DMS53 treated with DMSO at 0.1 percent for 48 hours (cell line): ENCODE measurements around the gene MSLN.

ENCODE experiments used
- DNase-seq: peaks from one replicate; lab custom pipeline; 2025; ENCODE audit not compliant: unreplicated experiment; lab: John Stamatoyannopoulos, UW

The MSLN gene

GRCh38 chr16:722835-723633 lies 37.5 kb upstream of the MSLN start:
- DNase-seq, result no peak

DNA sequence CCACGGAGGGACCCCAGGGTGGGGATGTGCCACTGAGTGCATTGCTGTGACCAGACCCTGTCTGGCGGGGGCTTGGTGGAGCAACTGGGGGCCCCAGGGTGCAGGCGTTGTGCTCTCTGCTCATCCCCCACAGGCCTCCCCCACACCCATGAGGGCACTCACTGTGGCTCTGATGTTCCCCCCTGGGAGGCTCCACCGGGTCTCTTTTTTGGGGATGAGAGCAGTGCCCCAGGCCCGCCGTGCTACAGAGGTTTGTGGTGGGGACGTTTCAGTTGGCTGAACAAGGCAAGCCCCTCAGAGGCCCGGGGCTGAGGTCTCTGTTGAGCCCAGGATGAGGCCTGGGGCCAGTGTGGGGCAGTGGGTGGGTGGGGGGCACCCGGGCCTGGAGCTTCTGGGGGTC lies 36.8 kb upstream of the MSLN start:
- no peak for DNase-seq

DNA sequence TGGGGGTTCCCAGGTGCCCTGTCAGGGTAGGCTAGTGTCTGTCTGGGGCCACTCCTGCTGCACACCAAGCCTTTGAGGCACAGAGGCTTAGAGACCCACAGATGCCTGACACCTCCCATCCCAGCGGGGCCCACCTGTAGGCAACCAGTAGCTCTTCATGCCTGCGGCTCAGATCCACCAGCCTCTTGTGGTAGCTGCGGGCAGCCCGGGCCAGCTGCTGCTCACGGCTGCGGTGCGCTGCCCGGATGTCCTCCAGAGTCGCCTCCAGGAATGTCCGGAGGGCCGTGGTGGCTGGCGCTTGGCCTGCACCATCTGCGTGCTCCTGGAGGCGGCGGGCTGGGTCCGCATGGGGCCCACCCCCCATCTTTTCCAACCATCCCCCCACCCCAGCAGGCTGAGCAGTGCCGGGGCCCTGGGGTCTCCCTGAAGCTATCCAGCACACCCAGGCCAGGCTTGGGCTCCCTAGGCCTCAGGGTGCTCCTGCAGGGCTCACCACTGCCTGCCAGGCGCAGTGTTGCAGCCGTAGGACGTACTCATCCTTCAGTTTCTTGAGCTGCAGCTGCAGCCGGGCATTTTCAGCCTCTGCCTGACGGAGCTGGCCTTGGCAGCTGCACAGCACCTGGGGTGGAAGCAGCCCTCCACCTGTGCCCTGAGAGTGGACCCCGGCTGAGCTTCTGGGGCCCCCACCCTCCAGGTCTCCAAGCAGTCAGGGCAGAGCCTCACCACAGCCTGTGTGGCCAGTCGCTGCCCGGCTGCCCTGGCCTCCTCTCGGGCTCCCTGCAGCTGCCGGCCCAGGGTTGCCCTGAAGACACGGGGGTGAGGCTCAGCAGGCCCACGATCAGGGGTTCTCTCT lies 36.1 kb upstream of the MSLN start:
- no peak for DNase-seq

DNA sequence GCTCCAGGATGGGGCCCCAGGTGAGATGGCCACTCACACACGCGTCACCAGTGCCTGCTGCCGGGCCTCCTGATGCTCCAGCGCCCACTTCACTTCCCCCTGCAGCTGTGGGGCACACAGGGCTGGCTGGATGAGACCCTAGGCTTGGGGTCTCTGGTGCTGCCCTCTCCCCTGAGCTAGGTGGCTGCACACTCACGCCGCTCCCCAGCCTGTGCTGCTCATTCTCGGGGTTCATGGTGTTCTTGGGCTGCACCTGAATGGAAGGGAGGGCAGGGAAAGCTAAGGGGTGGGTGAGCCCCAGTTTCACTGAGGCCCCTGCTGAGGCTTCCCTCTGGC lies 35.5 kb upstream of the MSLN start:
- DNase-seq, result no peak

DNA sequence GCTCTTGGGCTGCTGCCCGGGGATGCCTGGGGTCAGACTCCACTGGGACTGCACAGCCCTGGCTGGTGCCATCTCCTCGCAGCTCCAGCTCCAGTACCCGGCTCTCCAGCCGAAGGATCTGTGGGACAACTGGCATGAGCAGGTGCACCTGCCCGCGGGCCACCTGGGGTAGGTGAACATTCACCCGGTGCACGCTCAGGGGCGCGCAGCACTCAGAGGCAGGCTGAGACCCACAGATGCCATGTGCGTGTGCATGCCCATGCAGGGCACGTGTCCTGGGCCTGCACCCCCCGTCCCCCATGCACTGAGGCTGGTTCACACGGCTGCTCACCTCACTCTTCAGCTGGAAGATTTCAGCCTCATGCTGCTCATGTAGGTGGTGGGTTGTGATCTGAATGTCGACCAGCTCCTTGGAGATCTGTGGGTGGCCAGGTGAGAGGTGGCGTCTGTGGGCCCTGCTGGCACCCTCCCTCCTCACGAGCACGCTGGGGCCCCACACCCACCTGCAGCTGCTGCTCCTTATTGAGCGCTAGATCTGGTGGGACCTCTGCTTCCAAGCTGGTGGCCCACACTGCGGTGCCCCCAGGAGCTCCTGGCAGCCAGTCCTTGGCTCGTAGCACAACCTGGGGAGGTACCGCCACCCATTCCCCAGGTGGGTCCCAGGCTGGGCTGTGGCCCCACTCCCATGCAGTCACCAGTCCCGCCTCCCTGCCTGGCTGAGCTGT lies 34.9 kb upstream of the MSLN start:
- no peak for DNase-seq

DNA sequence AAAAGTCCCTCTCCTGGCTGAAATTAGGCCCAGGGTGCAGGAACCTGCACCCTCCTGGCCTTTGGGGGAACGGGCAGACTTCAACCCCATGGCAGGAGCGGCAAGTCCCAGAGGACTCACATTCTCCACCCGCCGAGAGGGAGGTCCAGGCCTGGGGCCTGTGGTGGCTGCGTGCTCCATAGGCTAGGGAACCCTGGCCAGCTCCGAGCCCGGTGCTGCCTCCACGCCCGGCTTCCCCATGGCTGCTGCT lies 34.4 kb upstream of the MSLN start:
- no peak for DNase-seq

DNA sequence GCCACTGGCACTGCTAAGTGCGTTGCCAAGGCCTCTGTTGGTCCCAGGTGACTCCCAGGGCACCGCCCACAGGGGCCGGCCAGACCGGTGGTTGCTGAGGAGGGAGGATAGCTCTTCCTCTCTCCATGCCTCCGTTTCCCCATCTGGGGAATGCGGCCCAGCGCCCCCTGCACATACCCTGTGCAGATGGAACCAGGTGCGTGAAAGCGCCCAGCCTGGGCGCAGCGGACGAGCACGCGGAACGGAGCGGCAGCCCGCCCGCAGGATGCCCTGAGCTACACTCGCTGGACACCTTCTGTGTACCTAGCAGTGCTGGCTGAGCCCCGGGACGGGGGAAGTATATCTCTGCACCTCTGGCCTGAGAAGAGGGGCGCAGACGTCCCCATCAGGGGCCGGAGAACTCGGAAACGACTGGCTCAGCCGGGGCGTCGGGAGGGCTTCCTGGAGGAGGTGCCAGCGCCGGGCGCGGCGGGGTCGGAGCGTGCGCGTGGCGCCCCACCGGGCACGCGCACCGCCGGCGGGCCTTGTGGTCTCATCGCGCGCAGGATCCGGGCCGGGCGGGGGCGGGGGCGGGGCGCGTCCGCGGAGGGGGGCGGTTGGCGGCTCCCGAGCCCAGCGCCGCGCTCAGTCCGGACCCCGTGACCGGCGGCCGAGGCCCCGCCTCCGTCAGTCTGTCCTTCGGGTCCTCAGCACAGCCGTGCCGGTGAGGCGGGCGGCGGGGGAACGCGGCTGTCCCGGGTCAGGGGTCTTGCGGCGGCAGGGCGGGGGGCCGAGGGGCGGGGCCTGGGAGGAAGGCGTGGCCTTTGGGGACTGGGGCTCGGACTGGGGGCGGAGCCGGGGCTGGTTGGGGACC lies 33.9 kb upstream of the MSLN start, which contains the start of the genes CCDC78 and HAGHL:
TSS of gene CCDC78 (minus strand) at position 6 of the 853 bp plus-strand sequence. CDS start 76 bp downstream, outside the sequence.
TSS of gene HAGHL (plus strand) at position 669 of the 853 bp plus-strand sequence. CDS start 404 bp downstream, outside the sequence.
- peak; percentile 53 for DNase-seq

DNA sequence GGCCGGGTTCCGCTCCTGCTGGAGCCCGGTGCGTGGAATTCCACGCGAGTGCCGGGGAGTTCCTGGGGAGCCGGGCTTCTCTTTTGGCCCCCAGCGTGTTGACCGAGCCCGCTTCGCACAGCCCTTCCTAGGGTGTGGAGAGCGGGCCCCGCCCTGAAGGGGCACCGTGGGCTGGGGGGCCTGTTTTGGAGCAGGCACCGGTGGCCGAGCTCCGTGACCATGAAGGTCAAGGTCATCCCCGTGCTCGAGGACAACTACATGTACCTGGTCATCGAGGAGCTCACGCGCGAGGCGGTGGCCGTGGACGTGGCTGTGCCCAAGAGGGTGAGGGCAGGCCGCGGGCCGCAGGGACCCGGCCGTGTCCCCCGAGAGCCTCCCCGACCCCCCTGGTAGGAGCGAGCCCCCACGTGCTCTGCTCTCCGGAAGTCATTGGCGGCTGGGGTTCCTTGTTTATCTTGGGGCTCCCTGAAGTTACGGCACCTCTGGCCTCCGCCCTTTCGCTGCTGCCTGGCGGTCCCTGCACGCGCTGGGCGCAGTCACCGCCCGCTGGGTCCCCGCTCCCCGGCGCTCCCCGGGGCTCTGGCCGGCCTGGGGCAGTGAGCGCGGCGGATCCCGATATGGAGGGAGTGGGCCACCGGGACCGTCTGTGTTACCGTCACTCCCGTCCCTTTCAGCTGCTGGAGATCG lies 33.1 kb upstream of the MSLN start:
- DNase-seq, result no peak

DNA sequence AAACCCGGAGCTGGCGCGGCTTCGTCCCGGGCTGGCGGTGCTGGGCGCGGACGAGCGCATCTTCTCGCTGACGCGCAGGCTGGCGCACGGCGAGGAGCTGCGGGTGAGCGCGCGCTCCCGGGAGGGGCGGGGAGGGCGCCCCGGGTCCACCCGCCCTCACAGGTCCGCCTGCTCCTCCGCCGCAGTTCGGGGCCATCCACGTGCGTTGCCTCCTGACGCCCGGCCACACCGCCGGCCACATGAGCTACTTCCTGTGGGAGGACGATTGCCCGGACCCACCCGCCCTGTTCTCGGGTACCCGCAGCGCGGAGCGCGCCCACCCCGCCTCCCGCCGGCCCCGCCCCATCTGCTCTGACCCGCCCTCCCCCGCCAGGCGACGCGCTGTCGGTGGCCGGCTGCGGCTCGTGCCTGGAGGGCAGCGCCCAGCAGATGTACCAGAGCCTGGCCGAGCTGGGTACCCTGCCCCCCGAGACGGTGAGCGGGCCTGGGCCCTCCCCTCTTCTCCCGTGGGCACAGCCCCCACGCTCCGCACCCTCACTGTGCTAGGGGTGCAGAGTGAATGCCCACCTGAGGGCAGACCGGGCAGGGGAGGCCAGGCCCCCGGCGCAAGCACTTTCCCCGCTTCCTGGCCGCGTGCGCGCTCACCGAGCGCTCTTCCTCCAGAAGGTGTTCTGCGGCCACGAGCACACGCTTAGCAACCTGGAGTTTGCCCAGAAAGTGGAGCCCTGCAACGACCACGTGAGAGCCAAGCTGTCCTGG lies 32.2 kb upstream of the MSLN start:
- peak; percentile 55 for DNase-seq

DNA sequence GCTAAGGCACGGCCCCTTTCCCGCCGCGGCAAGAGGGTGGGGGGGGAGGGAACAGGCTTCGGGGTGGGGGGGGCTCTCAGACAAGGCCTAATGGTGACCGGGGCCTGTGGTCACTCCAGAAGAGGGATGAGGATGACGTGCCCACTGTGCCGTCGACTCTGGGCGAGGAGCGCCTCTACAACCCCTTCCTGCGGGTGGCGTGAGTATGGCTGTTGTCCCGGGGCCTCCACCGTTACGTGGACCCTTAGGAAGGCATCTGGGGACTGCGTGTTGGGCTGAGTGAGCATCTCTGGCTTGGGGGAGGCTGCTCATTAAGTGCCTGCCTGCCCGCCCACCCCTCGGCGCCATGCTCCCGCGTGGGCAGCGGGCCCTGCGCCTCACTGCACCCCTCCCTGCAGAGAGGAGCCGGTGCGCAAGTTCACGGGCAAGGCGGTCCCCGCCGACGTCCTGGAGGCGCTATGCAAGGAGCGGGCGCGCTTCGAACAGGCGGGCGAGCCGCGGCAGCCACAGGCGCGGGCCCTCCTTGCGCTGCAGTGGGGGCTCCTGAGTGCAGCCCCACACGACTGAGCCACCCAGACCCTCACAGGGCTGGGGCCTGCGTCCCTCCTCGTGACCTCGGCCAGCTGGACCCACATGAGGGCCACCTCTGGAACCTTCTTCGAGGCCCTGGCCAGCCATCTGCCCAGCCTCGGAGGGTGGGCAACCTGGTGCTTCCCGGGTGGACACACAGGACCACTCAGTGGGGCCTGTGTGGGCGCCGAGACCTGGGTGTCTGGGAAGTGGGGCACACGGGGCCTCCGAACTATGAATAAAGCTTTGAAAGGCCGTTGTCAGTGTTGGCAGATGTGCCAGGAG lies 31.4 kb upstream of the MSLN start:
- DNase-seq, result no peak

DNA sequence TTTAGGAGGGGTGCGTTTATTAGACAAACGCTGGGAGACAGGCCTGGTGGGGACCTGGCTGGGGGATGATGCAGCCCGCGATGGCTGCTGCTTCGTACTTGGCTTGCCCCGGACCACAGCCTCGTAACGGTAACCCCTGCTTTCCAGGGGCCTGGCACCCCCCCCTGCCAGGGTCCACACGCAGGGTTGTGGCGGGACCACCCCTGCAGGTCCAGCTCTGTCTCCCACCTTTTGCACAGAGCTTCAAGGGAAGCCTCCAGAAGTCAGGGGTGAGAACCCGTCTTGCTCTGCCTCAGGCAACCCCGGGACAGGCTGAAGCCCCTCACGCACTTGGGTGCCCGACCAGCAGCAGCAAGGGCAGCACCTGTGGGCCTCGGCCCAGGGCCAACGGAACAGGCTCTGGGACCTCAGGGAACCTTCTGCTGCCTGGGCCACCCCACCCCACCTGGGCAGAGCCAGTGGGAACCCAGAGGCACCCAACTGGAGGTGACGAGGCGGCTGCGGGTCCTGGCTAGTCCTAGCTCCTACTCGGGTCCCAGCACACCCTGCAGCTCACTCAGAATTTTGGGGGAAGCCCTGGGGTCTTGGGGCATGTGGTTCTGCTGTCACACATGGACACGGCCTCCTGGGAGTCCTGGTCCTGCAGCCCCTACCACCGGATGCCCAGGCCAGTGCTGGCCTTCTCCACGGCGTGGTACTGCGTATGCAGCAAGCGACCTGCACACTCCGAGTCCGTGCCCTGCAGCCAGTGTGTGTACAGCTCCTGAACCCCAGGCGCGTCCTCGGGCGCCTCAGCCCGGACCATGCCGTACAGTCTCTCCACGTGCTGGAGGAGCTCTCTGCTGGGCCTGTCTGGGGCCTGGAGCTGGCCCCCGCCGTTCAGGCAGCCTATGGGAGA lies 30.5 kb upstream of the MSLN start:
- DNase-seq, result no peak

DNA sequence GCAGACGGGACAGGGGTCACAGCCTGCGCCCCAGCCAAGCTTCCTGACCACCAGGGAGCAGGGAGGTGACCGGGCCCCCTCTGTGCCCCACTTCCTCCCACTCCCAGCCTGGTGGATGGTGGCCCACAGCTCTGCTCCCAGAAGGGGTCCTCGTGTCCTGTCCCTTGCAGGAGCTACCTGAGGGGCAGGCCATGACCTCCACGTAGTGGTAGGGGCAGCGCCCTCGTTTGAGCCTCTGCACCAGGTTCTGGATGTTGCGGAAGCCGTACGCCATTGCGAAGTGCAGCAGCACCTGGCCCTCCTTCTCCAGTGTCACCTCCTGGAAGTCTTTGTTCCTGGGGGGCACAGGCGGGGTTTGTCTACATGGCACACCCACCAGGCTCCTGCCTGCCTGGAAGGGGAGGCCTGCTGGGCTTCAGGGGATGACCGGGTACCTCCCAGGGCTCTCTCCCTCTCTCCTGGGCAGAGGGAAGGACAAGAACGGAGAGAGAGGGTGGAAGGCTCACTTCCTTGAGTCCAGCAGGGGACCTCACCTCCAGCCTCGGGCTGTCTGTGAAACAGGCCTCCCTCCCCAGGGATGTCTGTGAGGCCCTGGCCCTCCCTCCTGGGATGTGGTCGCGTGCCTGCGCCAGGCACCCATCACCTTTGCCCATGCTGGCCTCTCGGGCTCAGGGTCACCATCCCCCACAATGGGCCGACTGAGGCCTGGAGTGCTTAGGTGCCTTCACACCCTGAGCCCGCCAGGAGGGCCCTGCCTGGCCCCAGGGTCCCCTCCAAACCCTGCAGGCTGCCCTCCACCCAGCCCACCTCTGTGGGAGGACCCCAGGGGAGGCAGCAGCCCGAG lies 29.6 kb upstream of the MSLN start:
- no peak for DNase-seq

GRCh38 chr16:732332-732731 lies 28.2 kb upstream of the MSLN start:
- no peak for DNase-seq

GRCh38 chr16:732936-733335 lies 27.6 kb upstream of the MSLN start:
- no peak for DNase-seq

- no peak for DNase-seq
These were observed 26.9 kb upstream of the MSLN start for GRCh38 chr16:733382-734207.
